GM12892 (cell line): ENCODE data around the gene CMIP.

Source experiments
- POLR2A ChIP-seq: IDR thresholded peaks from 2 replicates; pipeline ENCODE4 v1.6.1; 2011; ENCODE audit warnings: low read depth, low read length, control low read depth
- TAF1 ChIP-seq: IDR thresholded peaks from 2 replicates; pipeline ENCODE4 v1.6.1; 2011; ENCODE audit warnings: low read depth, mild to moderate bottlenecking, control low read depth, low read length, borderline replicate concordance

GRCh38 chr16:81755915-81756614, 311.5 kb downstream of the CMIP start:
- TF ChIP-seq POLR2A: no peak
- TF ChIP-seq TAF1: no peak
